HG02943 (cell line): ENCODE data around the gene PSPH.
"Not testable (repeated sequence)": the region's sequence is repeated elsewhere in the genome, so short reads cannot be mapped to it uniquely, and the experiment has no call there.

ENCODE experiments used
- ATAC-seq: cut with Tn5 transposase; IDR thresholded peaks from one replicate; pipeline ENCODE4 v1.9.1; 2021; ENCODE audit warnings: mild to moderate bottlenecking, low read depth, moderate library complexity; ENCODE audit not compliant: unreplicated experiment

Gene PSPH

DNA sequence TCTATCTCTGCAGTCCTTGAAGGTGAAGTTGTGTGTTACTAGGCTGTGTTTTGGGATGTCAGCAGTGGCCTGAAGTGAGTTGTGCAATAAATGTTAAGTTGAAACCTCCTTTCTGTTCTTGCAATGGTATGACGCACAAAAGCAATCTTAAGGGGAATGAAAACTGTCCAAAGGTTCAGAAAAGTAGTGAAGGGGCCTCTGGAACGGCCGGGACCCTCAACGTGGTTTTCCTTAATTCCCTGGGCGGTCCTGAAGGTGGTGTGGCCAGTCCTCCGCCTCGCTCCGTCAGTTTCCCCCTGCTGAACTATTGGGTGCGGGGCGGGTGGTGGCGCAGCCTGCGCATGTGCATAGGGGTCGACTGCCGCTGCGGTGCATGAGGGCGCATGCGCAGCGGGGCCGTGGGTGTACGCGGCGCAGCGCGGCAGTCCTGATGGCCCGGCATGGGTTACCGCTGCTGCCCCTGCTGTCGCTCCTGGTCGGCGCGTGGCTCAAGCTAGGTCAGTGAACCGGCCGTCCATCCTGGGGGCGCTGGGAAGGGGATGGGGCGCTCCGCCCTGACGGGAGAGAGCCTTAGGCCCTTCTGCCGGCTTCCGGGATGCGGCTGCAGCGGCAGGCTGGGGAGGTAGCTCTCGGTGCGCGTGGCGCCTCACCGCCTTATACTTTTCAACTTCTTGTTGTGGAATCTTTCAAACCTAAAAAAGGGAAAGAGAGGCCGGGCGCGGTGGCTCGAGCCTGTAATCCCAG is 12.8 kb upstream of the PSPH start, which contains the start of gene SUMF2:
TSS of gene SUMF2 (plus strand) at position 405 of the 744 bp plus-strand sequence. CDS start at position 431, 26 bp downstream.
- ATAC-seq: peak; percentile 86

DNA sequence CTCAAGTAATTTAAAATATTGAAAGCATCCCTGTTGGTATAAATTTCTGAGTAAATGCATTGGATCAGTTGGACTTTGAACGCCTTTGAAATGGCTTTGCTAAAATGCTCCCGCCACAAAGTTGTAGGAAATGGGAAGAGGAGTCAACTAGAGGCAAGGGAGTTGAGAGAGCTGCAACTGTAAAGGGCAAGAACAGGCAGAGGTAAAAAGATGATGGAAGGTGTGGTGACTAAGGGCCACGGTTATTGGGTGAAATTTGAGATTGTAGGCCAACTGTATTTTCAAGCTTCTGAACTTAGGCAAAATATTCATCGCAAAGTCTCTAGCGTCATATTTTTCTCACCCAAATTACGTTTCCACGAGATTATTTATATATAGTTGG is 12.2 kb upstream of the PSPH start:
- no peak for ATAC-seq

DNA sequence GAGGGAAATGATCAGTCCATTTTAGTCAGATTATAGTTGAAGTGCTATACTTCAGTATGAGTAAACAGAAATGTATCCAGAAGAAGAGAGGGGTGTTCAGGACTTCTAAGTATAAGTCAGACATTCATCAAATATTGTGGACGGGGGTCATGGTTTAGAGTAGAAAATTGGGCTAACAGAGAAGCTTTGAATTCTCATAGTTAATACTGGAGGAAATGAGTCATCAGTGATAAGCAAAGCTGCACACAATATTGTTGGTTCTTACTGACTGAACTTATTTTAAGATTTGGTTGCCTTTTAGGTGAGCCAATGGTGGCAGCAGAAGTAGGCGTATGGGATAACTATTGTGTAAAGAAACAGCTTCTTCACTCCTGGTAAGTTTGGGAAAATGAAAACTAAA is 11.1 kb upstream of the PSPH start:
- ATAC-seq: no peak

DNA sequence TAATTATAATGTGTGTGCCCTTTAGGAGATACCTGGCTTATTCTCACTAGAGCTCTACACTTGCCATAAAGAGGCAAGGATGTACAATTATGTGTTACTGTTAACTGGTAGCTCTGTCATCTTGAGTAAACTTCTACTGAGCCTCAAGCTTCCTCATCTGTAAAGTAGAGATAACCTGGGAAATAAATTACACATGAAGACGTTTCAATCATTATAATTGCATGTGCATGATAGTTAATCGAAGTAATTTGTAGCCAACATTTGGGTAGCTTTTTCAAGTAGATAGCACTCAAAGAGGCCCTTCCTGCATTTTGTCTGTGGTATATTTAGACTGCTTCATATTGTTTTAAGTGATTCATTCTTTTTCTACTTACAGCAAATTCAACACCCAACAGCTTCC is 2.7 kb upstream of the PSPH start:
- ATAC-seq: no peak

DNA sequence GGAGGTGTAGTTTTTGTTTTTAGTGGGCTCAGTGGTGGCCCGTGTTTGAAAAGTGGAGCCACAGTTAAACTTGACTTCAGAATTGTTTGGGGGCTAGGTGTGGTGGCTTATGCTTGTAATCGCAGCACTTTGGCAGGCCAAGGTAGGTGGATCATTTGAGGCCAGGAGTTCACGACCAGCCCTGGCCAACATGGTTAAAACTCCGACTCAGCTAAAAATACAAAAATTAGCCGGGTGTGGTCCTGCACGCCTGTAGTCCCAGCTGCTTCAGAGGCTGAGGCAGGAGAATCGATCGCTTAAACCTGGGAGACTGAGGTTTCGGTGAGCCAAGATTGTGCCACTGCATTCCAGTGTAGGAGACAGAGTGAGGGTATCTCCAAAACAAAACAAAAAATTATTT is 2.1 kb upstream of the PSPH start:
- no peak for ATAC-seq

DNA sequence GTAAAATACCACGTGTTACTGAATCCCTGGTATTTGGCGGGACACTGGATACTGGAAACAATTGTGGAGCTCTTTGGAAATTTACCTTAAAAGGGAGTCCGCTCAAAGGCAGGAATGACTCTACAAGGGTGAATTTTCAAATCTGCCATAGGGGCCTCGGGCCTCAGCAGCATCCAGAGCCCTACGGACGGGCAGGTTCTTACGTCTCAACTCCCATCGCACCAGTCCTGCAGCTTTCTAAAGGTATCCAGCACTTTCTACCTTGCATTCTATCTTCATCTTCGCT is 248 bp downstream of the PSPH start:
- ATAC-seq: no peak

DNA sequence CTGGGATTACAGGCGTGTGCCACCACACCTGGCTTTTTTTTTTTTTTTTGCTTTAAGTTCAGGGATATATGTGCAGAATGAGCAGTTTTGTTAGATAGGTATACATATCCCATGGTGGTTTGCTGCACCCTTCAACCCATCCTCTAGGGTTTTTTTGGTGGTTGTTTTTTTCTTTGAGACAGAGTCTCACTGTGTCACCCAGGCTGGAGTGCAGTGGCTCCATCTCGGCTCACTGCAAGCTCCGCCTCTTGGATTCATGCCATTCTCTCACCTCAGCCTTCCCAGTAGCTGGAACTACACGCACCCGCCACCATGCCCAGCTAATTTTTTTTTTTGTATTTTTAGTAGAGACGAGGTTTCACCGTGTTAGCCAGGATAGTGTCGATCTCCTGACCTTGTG is 2.5 kb downstream of the PSPH start:
- ATAC-seq: not testable (repeated sequence)

DNA sequence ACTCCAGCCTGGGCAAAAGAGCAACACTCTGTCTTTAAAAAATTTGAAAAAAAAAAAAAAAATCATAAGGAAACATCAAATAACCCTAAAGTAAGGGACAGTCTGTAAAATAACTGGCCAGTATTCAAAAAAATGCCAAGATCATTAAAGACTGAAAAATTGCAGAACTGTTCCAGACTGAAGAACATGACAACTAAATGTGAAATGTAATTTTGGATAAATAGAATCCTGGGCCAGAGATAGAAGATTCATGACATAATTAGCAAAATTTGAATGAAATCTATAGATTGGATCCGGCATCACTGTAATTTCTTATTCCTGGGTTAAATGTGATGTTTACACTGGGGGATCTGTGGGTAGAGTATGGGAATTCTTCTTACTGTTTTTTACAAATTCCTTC is 3.0 kb downstream of the PSPH start:
- no peak for ATAC-seq

DNA sequence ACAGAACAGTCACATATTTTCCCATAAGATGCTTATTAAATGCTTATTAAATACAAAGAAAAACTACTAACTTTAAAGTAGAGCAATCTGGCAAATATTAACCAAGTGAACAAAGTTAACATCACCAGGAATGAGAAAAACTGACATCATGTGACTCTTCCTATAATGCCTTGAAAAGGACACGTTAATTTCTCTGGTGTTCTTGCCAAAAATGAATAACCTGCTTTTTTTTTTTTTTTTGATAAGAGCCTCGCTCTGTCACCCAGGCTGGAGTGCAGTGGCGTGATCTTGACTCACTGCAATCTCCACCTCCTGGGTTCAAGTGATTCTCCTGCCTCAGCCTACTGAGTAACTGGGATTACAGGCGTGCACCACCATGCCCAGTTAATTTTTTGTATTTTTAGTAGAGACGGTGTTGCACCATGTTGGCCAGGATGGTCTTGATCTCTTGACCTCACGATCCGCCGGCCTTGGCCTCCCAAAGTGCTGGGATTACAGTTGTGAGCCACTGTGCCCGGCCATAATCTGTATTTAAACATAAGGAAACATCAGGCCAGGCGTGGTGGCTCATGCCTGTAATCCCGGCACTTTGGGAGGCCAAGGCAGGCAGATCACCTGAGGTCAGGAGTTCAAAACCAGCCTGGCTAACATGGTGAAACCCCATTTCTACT is 3.7 kb downstream of the PSPH start:
- not testable (repeated sequence) for ATAC-seq

DNA sequence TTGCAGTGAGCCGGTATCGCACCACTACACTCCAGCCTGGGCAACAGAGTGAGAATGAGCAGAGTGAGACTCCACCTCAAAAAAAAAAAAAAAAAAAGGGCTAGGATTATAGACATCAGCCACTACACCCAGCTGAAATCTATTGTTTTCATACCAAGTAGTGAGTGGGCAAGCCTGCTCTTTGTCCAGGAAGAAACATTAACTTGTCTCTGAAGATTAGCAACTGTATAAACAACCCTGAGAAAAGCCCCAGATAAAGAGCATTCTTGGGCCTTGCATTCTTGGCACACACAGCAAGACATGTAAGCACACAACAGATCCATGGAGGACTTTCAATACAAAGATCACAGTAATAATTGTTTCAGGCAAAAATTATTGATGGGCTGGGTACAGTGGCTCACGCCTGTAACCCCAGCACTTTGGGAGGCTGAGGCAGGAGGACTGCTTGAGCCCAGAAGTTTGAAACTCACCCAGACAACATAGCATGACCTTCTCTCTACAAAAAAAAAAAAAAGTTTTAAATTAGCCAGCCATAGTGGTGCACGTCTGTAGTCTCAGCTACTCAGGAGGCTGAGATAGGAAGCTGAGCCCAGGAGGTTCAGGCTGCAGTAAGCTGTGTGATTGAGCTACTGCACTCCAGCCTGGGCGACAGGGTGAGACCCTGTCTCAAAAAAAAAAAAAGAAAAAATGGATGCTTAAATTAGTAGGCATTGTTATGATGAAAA is 4.4 kb downstream of the PSPH start:
- ATAC-seq: no peak

DNA sequence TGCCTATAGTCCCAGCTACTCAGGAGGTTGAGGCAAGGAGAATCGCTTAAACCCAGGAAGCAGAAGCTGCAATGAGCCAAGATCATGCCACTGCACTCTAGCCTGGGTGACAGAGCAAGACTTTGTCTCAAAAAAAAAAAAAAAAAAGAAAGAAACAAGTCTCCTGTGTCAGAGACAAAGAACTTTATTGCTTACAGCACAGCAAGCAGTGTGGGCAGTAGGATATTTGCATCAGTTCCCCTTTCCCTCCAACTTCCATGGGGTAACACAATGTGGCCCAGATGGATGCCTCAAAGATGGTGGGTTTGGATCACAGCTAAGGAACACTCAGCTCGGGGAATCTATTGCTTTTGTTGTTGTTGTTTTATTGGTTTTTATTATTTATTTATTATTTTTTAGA is 5.5 kb downstream of the PSPH start:
- ATAC-seq: not testable (repeated sequence)

DNA sequence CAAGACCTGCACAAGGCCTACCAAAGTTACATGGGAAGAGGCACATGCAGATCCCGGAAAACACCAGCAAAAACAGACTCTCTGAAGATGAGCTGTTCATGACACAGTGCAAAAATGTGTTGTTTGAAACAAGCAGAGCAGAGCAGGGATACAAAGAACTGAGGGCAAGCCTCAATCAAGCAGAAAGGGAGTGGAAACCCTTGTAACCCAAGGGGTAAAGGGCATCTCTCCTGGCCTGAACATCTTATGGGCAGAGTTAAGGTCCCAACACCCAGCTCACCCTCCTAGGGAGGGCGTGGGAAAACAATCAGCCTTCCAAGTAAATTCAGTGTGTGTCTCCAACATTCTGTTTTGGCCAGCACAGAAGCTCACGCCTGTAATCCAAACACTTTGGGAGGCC is 10.5 kb downstream of the PSPH start:
- no peak for ATAC-seq

DNA sequence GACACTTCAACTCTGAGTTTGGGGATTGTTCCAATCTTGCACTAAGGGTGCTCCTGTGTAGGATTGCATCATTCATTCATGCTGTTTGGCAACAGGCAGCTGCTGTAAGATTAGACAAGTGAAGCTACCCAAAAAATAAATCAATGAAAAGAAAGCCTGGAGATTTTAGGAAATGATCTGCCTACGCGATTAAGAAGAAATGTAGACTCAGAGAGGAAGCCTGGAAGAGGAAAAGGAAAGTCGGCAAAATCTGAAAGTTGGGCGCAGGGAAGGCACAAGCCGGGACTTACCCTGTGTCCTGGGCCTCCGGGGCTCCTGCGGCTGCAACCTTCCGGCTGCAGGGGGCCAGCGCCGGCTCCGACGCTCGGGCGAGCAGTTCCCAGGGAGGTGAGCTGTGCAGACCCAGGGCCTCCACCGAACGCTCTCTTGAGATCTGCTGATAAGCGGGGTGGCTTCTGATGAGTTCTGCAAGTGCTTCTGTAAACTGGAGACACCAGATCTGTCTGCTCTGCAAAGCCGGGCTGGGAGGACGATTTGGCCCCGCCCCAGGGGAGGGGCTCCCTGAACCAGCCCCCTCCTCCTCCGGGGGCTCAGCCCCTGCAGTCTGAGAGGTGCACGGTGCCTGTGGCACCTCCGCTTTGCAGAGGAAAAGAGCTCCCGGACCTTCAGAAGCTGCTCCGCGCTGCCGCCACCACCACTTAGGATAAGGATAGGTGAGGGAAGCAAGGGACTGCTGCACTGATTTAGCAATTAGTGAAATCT is 17.4 kb downstream of the PSPH start:
- peak; percentile 97 for ATAC-seq

DNA sequence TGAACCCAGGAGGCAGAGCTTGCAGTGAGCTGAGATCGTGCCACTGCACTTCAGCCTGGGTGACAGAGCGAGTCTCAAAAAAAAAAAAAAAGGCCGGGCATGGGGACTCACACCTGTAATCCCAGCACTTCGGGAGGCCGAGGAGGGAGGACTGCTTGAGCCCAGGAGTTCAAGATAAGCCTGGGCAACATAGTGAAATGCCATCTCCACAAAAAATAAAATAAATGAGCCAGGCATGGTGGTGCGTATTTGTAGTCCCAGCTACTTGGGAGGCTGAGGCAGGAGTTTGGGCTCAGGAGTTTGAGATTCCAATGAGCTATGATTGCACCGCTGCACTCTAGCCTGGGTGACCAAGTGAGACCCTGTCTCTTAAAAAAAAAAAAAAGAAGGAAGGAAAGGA is 18.7 kb downstream of the PSPH start:
- not testable (repeated sequence) for ATAC-seq

DNA sequence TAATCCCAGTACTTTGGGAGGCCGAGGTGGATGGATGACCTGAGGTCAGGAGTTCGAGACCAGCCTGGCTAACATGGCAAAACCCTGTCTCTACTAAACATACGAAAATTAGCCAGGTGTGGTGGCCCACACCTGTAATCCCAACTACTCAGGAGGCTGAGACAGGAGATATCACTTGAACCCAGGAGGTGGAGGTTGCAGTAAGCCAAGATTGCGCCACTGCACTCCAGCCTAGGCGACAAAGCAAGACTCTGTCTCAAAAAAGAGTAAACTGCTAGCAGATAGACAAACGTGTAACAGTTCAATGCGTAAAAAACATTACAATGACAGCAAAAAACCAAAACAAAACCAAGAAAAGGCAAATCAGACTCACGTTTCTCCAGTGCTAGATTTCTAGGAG is 19.7 kb downstream of the PSPH start:
- ATAC-seq: not testable (repeated sequence)

DNA sequence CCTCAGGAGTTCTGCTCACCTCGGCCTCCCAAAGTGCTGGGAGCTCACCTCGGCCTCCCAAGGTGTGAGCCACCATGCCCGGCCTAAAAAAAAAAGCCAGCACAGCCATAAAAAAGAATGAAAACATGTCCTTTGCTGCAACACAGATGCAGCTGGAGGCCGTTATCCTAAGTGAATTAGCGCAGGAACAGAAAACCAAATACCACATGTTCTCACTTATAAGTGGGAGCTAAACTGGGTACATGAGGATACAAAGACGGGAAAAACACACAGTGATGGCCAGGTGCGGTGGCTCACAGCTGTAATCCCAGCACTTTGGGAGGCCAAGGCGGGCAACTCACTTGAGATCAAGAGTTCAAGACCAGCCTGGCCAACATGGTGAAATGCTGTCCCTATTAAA is 20.9 kb downstream of the PSPH start:
- no peak for ATAC-seq

DNA sequence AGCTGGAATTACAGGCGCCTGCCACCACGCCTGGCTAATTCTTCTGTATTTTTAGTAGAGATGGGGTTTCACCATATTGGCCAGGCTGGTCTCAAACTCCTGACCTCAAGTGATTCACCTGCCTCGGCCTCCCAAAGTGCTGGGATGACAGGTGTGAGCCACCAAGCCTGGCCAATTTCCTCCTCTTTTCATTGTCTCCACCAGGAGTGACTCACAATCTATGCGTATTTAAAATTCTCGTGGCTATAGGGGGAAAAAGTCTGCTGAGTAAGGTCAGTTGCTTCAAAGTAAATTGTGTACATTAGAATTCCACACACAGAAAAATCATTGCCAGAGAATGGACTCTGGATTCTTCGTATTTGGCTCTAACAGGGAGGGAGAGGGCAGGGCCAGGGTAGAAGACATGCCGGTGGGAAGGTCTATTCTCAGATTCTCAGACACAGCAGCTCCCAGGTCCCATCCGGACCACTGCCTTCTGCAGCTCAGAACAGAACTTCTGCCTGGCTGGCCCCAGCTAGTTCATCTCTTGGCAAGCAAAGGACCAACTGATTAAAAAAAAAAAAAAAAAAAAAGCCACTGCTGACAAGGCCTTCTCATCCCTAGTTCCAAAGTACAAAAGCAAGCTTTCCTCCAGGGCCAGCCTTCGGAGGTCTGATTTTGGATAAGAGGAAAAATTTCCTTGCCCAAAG is 22.2 kb downstream of the PSPH start:
- ATAC-seq: no peak

DNA sequence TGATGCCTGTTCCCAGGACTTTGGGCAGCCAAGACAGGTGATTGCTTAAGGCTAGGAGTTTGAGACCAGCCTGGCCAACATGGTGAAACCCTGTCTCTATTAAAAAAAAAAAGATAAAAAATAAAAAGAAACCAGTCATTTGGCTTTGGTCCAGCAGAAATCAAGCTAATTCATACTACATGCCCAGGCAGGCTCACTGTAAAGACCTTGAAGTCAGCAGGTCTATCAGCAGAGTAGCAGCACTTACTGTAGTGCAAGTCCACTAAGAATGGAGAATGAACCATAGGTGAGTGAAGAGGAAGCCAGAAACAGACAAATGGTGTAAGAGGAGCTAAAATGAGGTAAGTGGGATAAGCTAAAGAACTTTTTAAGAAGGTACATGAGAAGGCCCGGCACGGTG is 24.7 kb downstream of the PSPH start:
- ATAC-seq: no peak

DNA sequence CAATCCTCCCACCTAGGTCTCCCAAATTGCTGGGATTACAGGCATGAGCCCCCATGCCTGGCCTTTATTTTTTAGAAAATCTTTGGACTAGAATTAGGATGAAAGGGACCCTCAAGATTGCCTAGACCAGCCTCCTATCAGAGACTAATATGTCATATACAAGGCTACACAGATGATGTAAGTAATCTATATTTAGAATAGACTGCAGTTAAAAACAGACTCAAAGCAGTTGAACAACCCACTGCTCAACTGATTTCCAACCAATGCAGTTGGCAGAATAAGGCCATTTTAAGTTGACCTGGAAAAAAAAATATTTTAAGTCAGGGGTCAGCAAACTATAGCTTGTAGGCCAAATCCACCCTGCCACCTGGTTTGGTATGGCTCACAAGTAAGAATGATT is 27.7 kb downstream of the PSPH start:
- no peak for ATAC-seq

DNA sequence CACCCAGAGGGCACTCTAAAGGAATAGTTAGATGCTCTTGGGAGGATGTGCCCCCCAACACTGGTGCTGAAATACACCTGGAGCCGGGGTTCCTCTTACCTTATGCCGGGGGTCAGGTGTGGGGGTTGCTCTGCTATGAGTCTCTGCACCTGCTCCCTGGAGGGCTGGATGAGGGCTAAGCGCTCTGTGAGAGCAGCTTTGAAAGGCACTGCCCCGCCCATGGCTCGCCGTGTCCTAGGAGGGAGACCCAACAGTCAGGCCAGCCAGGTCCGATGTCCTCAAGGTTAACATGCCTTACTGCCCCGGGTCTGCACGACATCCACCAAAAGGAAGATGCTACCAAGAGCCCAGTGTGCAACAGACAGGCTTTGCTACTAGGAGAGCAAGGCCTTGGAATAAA is 31.7 kb downstream of the PSPH start:
- ATAC-seq: no peak
